Endothelial cell of umbilical vein (primary cell): ENCODE measurements around the gene PGAP6. TPM values are rescaled to one million over a fixed set of nuclear protein-coding genes. Genes with fewer than 3 reads are reported as not detected.

Experiments
- BruUV-seq: library from RNA; stranded (reverse); fragments of 400-500 nt; replicated peaks from 2 replicates; lab custom pipeline; 2021; lab: Mats Ljungman, UMichigan
- CTCF ChIA-PET: fragments of 300-600, 350-600 bp; sonication (Branson Sonifier 250); formaldehyde crosslinking; loops from one replicate; lab custom pipeline; 2021; ENCODE audit warnings: antibody characterized with exemption, inconsistent platforms; lab: Charles Lee
- POLR2A ChIA-PET: fragments of 300-600, 350-600 bp; sonication (Branson Sonifier 250); formaldehyde crosslinking; loops from one replicate; lab custom pipeline; 2021; ENCODE audit warnings: antibody characterized with exemption, inconsistent platforms; lab: Charles Lee
- DNase-seq: peaks from one replicate; pipeline ENCODE4 v3.0.0-alpha.2; 2011; ENCODE audit warnings: low read depth, low spot score
- FAIRE-seq: peaks from 2 replicates; lab custom pipeline; 2011; peaks lifted over from hg19 to GRCh38; lab: Jason Lieb, UNC
- H2AFZ ChIP-seq: 2 replicates; pipeline ENCODE4 v1.6.0; 2012; ENCODE audit warnings: low read depth, low read length, control low read depth, inconsistent platforms
- H3K27ac ChIP-seq: 2 replicates; pipeline ENCODE4 v1.5.1; 2011; ENCODE audit warnings: low read depth, mild to moderate bottlenecking, control low read depth, low read length, moderate library complexity; ENCODE audit not compliant: insufficient read depth
- H3K27me3 ChIP-seq, 2 experiments: 2 replicates each; pipeline versions ENCODE4 v1.6.0 to v1.6.1; 2011; ENCODE audit warnings: low read length in 2 of 2, mixed read lengths in 1 of 2; ENCODE audit not compliant: control insufficient read depth in 2 of 2, insufficient read depth in 2 of 2
- H3K36me3 ChIP-seq, 2 experiments: 2 replicates in 1 of 2; 3 replicates in 1 of 2; pipeline ENCODE4 v1.5.1; 2011; ENCODE audit warnings: low read length in 2 of 2, mild to moderate bottlenecking in 1 of 2, moderate library complexity in 1 of 2; ENCODE audit not compliant: control insufficient read depth in 2 of 2, insufficient read depth in 2 of 2; ENCODE audit errors: extremely low read depth in 1 of 2
- H3K4me1 ChIP-seq: 3 replicates; pipeline ENCODE4 v1.5.1; 2011; ENCODE audit warnings: mild to moderate bottlenecking, low read length; ENCODE audit not compliant: control insufficient read depth, insufficient read depth; ENCODE audit errors: extremely low read depth
- H3K4me2 ChIP-seq: 2 replicates; pipeline ENCODE4 v1.6.1; 2011; ENCODE audit warnings: low read length, control low read depth, mixed read lengths; ENCODE audit not compliant: insufficient read depth
- H3K4me3 ChIP-seq, 3 experiments: fragments of 200-600 bp in 1 of 3; sonication (generic), shearing (Covaris generic) in 1 of 3; replicated peaks in 1 of 3; 2 replicates each; pipeline ENCODE4 v1.5.1; 2011 to 2016; ENCODE audit warnings: control low read depth in 3 of 3, low read length in 3 of 3, mild to moderate bottlenecking in 2 of 3, inconsistent platforms in 1 of 3, low read depth in 1 of 3, moderate library complexity in 1 of 3; ENCODE audit not compliant: insufficient read depth in 1 of 3
- H3K79me2 ChIP-seq: 2 replicates; pipeline ENCODE4 v1.6.0; 2012; ENCODE audit warnings: low read length, inconsistent platforms; ENCODE audit not compliant: control insufficient read depth, insufficient read depth
- H3K9ac ChIP-seq: replicated peaks from 2 replicates; pipeline ENCODE3; 2011; ENCODE audit warnings: low read length, control low read depth; ENCODE audit not compliant: insufficient read depth; ENCODE audit errors: extremely low read depth
- H3K9me1 ChIP-seq: replicated peaks from 3 replicates; pipeline ENCODE4 v1.6.0; 2011; ENCODE audit warnings: mild to moderate bottlenecking, low read length; ENCODE audit not compliant: control insufficient read depth, insufficient read depth; ENCODE audit errors: extremely low read depth
- H3K9me3 ChIP-seq: replicated peaks from 2 replicates; pipeline ENCODE4 v1.5.1; 2012; ENCODE audit warnings: low read length, inconsistent platforms; ENCODE audit not compliant: control insufficient read depth, insufficient read depth
- H4K20me1 ChIP-seq: replicated peaks from 2 replicates; pipeline ENCODE3; 2011; ENCODE audit warnings: mild to moderate bottlenecking, low read length; ENCODE audit not compliant: control insufficient read depth, insufficient read depth; ENCODE audit errors: extremely low read depth
- CTCF ChIP-seq, 2 donors: IDR thresholded peaks; 1 replicate in 1 of 2; 2 replicates in 1 of 2; pipeline ENCODE4 v1.5.1; 2011; ENCODE audit warnings: low read length in 2 of 2, mild to moderate bottlenecking in 2 of 2, moderate library complexity in 2 of 2, control low read depth in 1 of 2, inconsistent platforms in 1 of 2, low read depth in 1 of 2; ENCODE audit not compliant: insufficient read depth in 1 of 2; ENCODE audit errors: extremely low read depth in 1 of 2
- EZH2 ChIP-seq: IDR thresholded peaks from 2 replicates; pipeline ENCODE4 v1.6.1; 2012; ENCODE audit warnings: borderline replicate concordance, low read depth, mild to moderate bottlenecking, moderate library complexity, low read length, inconsistent platforms; ENCODE audit not compliant: severe bottlenecking
- FOS ChIP-seq: IDR thresholded peaks from 2 replicates; pipeline ENCODE4 v1.6.1; 2011; ENCODE audit warnings: mild to moderate bottlenecking, low read length, moderate library complexity, borderline replicate concordance; ENCODE audit not compliant: insufficient read depth
- GATA2 ChIP-seq: IDR thresholded peaks from 2 replicates; pipeline ENCODE4 v1.7.0; 2011; ENCODE audit warnings: low read depth, mild to moderate bottlenecking, moderate library complexity, mixed read lengths, low read length; ENCODE audit not compliant: insufficient read length, insufficient read depth
- JUN ChIP-seq: IDR thresholded peaks from 2 replicates; pipeline ENCODE4 v1.6.1; 2011; ENCODE audit warnings: borderline replicate concordance, low read depth; ENCODE audit not compliant: insufficient read length, insufficient read depth
- MAX ChIP-seq: IDR thresholded peaks from 2 replicates; pipeline ENCODE4 v1.6.1; 2011; ENCODE audit not compliant: insufficient read depth, insufficient read length
- MYC ChIP-seq: IDR thresholded peaks from one replicate; pipeline ENCODE4 v1.6.1; 2011; ENCODE audit warnings: mild to moderate bottlenecking, low read depth, low read length
- POLR2A ChIP-seq: IDR thresholded peaks from 2 replicates; pipeline ENCODE4 v1.6.1; 2012; ENCODE audit warnings: low read depth, mild to moderate bottlenecking, control low read depth, low read length
- POLR2AphosphoS5 ChIP-seq: IDR thresholded peaks from 2 replicates; pipeline ENCODE4 v1.6.1; 2012; ENCODE audit warnings: low read depth, mild to moderate bottlenecking, control low read depth, low read length, moderate library complexity; ENCODE audit not compliant: insufficient read depth
- dilution Hi-C: fragments of 300-500 bp; cut with MboI; formaldehyde crosslinking; loops from one replicate; pipeline ENCODE4 v1.15.0; 2019; ENCODE audit warnings: low sequenced_read_pairs; ENCODE audit not compliant: extremely low pct_ligation_motif_present
- intact Hi-C: fragments of 100-400 bp; cut with micrococcal nuclease; formaldehyde crosslinking; loops from one replicate; pipeline ENCODE4 v1.10.0; 2022
- polyA plus RNA-seq, 4 experiments: library from polyadenylated mRNA; depleted of rRNA in 3 of 4; stranded (reverse) in 3 of 4; unstranded in 1 of 4; fragments of >200 nt; gene quantifications; 2 replicates each; pipeline versions ENCODE4 v1.2.1 to v1.2.3, GENCODE V29; 2011 to 2012; ENCODE audit warnings: missing spikeins in 1 of 4
- total RNA-seq: library from RNA; stranded (reverse); gene quantifications from 2 replicates; pipeline ENCODE4 v1.2.3, GENCODE V29; 2021

PGAP6 gene
- total and polyA plus RNA-seq, 2 donors (not counting 3 experiments of a cell fraction or from before 2014, with no cell fraction given): 89.8 to 365 TPM

- BruUV-seq: no TSS peak
- Histone ChIP-seq H3K79me2 (peaks cover 9% of the 10 kb centered on the region), H3K36me3 (peaks cover 7 to 48% of the 10 kb centered on the region in 2 experiments), H3K4me2 (no peak overlapping the region), H2AFZ (no peak overlapping the region), H3K27ac (no peak overlapping the region), H3K4me1 (peaks cover 8% of the 10 kb centered on the region), H3K9me1 (no peaks in the 10 kb centered on the region), H3K9me3 (no peaks in the 10 kb centered on the region), H4K20me1 (no peaks in the 10 kb centered on the region), H3K27me3 (no peaks in the 10 kb centered on the region), H3K9ac (no peak overlapping the region), H3K4me3 (no peak overlapping the region)
- TF ChIP-seq MAX: no peak
- TF ChIP-seq GATA2: no peak
- no peak for TF ChIP-seq JUN
- no peak for TF ChIP-seq MYC
- TF ChIP-seq EZH2: no peak
- TF ChIP-seq FOS: no peak
- no peak for TF ChIP-seq POLR2A
- no peak for TF ChIP-seq CTCF (IDR thresholded peaks at IDR 0.05; ENCODE audit: extremely low read depth in 1 of 2, insufficient read depth in 1 of 2, low read depth in 1 of 2, low read length in 2 of 2)
- TF ChIP-seq POLR2AphosphoS5: no peak
- intact Hi-C loops: no loop called here
- dilution Hi-C loops: no loop called here
- ChIA-PET CTCF (no interaction called here), POLR2A (no interaction called here)
- no peak for DNase-seq
- no peak for FAIRE-seq
Measured at GRCh38 chr16:374616-374926, 7.2 kb downstream of the PGAP6 start.
